Breast epithelium (tissue), 3 donors: ENCODE results near the gene PTPRK.

Source experiments
- POLR2A ChIP-seq: fragments of 450-650 bp; IDR thresholded peaks from one replicate; pipeline ENCODE4 v1.6.1; 2016; ENCODE audit warnings: antibody characterized with exemption, mild to moderate bottlenecking, moderate library complexity
- TF ChIP-seq, protein P1 (sequence below), 3 donors: fragments of 450-650 bp; IDR thresholded peaks; one replicate each; pipeline ENCODE4 v1.5.1; 2016 to 2017; ENCODE audit warnings: antibody characterized with exemption in 3 of 3, mild to moderate bottlenecking in 3 of 3, moderate library complexity in 3 of 3

DNA sequence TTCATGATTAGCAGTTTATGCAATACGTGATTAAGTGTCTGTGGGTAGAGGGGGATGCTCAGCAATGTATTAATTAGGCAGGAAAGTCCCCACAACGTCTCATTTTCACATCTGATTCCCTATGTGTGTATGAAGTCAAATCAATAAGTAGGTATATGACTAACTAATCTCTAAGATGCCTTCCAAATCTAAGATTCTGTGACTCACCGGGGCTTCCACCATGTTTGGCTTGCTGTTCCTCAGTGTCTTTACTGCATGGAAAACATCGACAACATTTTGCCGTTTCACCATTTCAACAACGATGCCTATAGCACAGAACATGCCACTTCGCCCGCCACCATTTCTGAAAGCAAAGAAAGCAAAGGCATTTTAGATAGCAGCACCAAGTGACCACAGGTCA, 547.6 kb downstream of the PTPRK start:
- TF ChIP-seq, protein P1, sequence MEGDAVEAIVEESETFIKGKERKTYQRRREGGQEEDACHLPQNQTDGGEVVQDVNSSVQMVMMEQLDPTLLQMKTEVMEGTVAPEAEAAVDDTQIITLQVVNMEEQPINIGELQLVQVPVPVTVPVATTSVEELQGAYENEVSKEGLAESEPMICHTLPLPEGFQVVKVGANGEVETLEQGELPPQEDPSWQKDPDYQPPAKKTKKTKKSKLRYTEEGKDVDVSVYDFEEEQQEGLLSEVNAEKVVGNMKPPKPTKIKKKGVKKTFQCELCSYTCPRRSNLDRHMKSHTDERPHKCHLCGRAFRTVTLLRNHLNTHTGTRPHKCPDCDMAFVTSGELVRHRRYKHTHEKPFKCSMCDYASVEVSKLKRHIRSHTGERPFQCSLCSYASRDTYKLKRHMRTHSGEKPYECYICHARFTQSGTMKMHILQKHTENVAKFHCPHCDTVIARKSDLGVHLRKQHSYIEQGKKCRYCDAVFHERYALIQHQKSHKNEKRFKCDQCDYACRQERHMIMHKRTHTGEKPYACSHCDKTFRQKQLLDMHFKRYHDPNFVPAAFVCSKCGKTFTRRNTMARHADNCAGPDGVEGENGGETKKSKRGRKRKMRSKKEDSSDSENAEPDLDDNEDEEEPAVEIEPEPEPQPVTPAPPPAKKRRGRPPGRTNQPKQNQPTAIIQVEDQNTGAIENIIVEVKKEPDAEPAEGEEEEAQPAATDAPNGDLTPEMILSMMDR (IDR thresholded peaks at IDR 0.05): no peak
- no peak for TF ChIP-seq POLR2A
